SHP77 treated with DMSO at 0.1 percent for 48 hours (cell line): Measurements from ENCODE around the gene LRRC74B.
"Not testable (repeated sequence)": the region's sequence is repeated elsewhere in the genome, so short reads cannot be mapped to it uniquely, and the experiment has no call there.

ENCODE experiments used
- DNase-seq: peaks from one replicate; lab custom pipeline; 2025; lab: John Stamatoyannopoulos, UW

Gene LRRC74B

DNA sequence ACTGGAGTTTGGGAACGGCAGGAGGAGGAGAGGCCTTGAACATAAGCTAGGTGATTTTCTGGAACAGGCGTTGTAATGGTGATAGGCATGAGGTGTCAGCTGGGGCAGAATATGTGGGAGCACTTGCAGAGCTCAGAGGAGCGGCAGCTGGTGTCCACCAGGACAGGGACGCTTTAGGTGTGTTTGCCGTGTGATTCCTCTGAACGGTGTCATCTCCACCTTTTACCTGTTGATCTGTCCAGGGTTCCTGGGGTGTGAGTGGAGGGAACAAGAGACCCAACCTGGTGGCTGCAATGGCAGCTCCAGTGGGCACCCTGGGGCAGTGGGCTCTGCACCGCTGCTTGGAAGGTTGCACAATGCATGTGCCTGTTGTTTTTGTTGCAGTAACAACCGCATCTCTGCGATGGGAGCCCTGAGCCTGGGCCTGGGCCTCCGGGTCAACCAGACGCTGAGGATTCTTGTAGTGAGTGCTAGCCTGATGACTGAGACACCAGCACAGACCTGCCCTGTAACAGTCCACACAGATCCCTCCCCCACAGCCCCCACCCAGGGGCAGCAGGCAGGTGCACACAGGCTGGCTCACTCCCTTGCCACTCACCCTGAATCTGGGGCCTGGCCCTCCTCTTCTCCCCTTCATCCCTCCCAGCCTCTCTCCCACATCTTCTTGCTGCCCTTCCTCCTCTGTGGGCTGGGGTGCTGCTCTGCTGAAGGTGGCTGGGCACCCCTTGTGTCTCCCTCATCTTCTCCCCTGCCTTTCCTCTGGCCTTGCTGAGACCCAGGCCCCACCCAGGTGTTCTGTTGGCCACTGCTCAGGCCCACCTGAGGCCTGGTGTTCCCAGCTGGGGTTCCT lies 9.2 kb downstream of the LRRC74B start:
- DNase-seq, result no peak

DNA sequence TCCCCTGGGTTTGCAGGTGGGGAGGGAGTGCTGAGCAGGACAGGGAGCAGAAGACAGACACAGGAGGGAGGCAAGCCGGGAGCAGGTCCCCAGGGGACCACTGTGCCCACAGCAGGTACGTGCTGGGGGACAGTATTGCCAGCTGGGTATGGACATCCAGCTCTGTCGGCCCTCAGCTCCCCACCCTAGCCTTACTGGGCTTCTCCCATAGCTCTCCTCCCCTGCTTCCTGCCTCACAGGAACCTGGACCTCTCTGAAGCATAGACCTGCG lies 9.8 kb downstream of the LRRC74B start:
- no peak for DNase-seq

DNA sequence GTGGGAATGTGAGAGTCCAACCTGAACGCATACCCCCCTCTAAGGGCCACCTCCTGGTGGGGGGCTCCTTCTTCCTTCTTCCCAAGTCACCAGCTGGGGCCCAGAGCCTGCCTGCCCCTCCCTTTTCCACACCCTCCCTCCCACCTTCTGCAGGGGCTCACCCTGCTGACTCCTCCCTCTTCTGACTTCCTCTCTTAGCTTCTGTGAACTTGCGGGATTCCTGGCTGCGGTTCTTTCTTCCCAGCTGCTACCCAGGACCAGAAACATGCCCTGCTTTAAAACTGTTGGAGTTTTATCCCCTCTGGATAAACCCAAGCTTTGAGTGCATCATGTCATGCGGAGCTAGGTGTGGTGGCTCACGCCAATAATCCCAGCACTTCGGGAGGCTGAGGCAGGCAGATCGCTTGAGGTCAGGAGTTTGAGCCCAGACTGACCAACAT lies 10.2 kb downstream of the LRRC74B start:
- no peak for DNase-seq

DNA sequence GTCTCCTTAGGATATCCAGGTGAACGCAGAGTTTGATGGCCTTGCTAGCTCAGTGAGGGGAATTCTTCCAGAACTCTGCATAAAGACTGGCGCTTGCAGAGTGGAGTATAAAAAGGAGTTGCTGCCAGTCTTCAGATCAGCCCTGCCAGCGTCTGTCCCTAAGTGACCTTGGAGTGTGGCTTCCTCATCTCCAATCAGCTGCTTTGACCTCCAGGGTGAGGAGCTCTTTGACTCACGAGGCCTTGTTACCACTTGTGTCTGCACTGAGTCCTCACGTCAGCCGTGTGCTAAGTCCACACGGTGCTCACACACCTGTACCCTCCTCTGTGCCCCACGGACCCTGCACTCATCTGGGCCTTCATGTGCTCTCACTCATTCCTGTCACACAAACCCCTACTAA lies 14.6 kb downstream of the LRRC74B start:
- DNase-seq, result not testable (repeated sequence)

DNA sequence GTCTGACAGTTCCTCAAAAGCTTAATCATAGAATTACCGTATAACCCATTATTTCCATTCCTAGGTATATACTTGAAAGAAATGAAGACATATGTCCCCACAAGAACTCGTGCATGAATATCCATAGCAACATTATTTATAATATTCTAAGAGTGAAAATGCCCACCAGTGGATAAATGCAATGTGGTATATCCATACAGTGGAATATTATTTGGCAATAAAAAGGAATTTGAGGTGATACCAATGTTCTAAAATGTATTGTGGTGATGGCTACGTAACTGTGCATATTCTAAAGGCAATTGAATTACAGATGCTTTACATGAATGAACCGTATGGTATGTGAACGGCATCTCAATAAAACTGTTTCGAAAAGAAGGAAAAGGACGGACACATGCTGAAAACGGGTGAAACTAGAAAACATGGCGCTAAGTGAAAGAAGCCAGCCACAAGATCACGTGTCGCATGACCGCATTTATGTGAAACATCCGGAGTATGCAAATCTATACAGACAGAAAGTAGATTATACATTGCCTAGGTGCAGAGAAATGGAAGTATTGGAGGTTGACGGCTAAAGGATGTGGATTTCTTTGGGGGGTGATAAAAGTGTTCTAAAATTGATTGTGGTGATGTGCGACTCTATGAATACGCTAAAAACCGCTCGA lies 16.0 kb downstream of the LRRC74B start:
- not testable (repeated sequence) for DNase-seq

DNA sequence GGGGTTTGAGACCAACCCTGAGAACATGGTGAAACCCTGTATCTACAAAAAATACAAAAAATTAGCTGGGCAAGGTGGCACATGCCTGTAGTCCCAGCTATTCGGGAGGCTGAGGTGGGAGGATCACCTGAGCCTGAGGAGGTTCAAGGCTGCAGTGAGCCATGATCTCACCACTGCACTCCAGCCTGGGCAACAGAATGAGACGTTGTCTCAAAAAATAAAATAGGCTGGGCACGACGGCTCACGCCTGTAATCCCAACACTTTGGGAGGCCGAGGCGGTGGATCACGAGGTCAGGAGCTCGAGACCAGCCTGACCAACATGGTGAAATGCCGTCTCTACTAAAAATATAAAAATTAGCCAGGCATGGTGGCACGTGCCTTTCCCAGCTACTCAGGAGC lies 18.7 kb downstream of the LRRC74B start:
- DNase-seq, result not testable (repeated sequence)

DNA sequence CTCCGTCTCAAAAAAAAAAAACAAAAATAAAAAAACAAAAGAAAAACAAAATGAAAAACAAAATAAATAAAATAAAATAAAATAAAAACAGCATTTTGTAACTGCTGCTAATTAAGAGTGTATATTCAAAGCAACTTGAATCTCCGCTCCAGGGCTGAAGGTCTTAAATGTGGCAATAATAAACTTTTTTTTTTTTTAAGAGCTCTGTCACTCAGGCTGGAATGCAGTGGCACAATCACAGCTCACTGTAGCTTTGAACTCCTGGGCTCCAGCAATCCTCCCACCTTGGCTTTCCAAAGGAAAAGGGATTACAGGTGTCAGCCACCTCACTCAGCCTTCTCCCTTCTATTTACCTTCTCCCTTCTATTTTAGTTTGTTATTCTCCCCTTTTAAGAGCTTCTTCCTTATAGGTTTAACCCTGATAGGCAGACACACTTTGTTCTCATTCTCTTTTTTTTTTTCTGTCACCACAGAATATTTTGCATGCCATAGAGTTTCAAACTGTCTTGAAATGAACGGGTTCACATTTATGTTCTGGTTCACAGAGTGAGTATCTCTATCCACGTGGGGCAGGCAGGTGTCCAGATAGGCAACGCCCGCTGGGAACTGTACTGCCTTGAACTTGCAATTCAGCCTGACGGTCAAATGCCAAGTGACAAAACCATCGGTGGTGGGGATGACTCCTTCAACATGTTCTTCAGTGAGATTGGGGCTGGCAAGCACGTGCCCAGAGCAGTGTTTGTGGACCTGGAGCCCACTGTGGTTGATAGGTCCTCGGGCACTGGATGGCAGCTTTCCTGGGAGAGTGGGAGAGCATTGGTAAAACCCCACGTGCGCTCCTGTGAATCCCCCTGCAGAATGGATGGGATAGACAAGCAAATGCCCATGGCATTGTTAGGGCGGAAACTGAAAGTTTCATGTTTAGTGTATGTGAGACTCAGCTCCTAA lies 19.4 kb downstream of the LRRC74B start:
- DNase-seq, result no peak

DNA sequence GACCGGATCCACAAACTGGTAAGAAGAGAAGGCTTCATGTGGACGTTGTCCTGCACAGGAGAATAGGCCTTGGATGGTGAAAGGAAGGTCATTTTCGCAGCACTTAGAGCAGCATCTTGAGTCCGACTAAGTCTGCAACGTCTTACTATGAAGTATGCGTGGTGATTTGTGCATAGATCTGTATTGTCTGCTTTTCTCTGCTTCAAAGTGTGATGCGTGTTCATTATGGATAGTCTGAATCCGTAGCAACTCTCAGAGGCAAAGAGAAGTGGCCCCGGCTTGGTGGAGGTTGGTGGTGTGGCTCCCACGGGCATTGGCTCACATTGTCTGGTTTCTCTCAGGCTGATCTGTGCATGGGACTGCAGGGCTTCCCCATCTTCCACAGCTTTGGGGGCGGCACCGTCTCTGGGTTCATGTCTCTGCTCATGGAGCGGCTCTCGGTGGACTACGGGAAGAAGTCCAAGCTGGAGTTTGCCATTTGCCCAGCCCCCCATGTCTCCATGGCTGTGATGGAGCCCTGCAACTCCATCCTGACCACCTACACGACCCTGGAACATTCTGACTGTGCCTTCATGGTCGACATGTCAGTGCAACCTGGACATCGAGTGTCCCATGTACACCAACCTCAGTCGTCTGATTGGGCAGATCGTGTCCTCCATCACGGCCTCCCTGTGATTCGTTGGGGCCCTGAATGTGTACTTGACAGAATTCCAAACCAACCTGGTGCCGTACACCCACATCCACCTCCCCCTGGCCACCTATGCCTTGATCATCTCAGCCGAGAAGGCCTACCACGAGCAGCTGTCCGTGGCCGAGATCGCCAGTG lies 21.5 kb downstream of the LRRC74B start:
- DNase-seq, result no peak

DNA sequence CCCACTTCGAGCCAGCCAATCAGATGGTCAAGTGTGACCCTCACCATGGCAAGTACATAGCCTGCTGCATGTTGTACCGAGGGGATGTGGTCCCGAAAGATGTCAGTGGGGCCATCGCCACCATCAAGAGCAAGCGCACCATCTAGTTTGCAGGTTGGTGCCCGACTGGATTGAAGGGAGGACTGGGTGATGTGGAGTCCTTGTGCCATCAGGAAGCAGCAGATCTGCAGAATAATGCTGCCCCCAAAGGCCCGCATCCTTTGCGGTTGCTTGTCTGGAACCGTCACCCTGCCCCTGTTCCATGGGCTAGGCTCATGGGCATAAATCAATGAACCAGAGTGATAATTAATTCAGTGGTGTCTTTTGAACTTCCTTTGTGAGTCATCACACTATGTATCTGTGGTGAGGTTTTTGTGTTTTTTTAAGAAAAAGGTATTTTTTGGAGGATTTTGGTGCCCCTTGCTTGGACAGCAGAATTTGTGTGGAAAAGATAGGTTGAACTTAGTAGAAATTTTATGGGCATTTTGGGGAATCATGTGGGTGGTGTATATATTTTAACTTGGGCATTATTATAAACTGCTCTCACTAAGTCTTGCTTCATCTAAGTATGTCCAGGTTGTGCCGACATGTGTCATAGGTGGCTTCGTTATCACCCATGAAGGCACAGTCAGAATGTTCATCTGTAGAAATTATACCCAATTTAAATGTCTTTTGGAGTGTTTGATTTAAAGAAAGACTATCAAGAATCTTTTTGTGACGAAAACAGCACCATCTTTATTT lies 22.3 kb downstream of the LRRC74B start:
- no peak for DNase-seq

DNA sequence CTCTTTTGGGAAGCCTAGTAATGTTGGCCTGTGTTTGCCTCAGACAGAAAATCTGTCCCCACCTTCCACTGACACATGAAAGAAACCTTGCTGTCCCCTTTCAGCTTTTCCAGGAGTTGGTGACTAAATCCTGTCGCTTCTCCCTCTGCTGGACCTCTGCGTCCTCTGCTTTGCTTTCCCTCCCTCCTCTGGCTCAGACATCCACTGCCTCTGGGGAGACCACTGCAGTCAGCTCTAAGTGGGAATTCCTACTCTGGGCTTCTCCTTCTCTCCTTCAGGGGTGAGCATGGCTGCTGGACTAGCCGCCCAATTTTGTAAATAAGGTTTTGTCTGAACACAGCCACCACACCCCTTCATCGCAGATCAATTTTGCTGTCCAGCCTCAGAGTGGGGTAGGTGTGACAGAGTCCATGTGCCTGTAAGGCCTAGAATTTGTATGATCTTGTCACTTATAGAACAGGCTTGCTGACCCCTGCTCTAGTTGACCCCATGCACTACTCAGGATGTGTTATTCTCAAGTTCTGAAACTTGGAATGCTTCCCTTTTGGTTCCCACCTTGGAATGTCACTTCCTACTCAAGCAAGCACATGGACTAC lies 23.0 kb downstream of the LRRC74B start:
- no peak for DNase-seq

DNA sequence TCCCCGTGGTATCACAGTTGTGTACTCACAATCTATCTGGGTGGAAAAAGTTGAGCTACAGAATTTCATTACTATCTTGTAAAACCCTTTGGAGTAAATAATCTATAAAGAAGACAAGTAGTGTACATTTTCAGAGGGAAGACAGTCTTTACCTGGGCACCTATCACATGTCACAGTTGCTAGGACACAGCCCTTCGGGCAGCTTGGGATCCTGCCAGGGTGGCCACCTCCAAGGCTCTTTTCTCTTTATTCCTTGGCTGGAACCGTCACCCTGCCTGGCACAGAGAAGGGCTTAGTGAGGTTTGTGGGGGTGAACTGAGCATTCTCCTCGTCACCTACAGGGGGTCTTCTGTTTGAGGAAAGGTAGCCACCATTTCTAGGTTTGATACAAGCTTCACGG lies 23.6 kb downstream of the LRRC74B start:
- DNase-seq, result no peak

DNA sequence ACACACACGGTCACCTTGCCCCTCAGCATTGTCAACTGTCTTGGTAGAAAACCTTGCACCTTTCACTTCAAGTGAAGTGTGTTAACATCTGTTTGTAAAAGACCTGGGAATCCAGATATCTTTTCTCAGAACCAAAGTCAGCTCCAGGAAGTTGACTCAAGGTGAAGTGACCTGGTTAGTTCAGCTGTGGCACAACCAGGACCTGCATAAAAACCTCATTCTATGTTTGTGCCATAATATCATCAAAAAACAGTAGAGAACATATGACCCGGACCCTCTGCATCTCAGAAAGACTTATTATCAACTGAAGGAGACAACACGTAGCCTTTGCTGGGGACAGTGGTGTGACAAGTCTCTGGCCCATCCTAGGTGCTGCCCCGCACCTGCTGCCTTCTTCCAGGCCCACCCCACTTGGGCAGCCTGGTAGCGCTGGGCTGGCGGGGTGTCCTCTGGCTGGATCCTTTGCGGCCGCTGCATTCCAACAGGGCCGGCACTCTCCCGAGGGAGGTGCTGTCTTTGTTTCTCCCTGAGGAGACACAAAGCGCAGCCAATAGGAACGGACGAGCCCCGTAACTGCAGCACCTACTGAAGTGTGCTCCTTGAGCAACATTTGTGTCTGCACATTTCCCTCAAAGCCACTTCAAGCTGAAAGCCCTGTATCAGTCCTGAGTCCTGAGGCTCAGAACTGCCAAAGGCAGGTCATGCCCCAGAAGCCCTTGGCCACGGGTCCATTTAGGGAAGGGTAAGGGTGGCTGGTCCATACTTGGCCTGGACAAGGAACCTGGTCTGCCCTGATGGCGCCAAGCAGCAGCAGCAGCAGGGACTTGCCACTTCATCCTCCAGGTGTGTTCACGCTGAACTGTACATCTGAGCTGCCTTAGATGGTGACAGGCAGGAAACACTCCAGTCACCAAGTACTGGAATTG lies 25.2 kb downstream of the LRRC74B start:
- DNase-seq, result no peak

DNA sequence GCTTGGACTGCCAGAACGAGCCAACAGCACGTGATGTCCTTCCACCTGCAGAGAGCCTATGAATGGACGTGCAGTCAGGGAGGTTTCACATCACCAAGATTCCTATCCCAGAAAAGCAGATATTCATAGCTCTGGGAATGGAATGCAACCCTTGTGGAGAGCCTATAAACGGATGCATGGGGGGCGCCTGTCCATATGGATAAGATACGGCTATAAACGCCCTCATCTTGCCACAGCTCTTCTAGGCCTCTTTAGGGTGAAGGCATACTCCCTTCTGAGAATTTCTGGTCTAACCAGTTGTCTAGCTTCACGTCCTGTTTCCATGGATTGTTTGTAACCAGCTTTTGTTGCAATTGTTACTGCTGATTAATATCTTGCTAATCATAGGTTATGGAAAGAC lies 26.1 kb downstream of the LRRC74B start:
- DNase-seq, result not testable (repeated sequence)

DNA sequence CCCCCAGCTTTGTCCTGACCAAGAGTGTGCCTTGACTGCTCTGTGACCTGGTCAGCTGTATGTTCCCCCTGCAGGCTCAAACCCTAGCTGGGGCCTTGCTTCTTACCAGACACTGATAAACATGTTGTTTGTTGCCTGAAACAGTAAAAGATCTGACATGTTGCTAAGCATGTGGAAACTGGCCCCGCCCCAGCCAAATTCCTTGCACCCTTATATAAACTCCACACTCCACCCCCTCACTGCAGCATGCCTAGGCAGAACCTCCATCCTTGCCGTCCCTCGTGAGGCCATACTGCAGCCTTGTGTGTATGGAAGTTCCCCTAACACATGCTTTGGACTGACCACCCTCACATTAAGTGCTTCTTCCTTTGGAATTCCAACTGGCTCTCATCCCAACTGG lies 27.3 kb downstream of the LRRC74B start:
- DNase-seq, result no peak

DNA sequence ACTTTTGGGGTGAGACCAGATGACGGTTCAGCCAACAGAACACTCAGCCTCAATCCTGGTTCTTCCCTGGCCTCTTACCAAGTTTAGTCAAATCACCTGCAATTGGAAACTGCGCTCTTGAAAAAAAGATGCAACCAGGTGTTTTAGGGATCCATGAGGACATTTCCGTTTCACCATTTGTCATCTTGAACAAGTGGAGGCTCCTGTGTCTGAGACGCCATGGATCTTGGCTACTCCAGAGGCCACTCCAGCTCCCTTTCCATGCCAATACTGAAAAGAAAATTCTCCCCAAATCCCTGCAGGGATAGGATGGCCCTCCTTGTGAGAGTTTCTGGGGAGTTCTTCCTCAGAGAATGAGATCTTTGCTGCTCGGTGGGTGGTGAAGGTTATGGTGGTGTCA lies 27.7 kb downstream of the LRRC74B start:
- DNase-seq, result no peak

DNA sequence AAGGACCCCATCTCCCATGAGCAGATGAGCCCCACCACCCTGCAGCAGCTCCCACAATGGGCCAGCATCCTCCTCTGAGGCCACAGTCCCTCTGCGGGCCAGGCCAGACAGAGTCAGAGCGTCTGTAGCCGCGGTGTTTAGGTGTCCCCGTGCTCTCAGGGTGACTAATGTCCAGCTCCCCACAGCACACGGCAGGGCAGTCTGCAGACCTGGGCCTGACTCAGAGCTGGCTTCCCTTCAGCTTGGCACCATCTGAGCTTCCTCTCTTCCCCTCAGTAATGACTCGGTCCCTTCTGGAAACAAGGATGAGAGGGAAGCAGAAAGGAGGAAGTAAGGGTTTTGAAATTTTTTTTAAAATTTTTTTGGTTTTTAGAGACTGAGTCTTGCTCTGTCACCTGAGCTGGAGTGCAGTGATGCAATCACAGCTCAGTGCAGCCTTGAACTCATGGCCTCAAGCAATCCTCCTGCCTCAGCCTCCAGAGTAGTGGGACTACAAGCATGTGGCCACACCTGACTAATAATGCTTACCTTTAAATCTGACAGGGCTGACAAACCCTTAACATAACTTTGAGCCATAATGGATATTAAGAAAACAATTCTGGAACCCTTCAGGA lies 28.5 kb downstream of the LRRC74B start:
- DNase-seq, result no peak

DNA sequence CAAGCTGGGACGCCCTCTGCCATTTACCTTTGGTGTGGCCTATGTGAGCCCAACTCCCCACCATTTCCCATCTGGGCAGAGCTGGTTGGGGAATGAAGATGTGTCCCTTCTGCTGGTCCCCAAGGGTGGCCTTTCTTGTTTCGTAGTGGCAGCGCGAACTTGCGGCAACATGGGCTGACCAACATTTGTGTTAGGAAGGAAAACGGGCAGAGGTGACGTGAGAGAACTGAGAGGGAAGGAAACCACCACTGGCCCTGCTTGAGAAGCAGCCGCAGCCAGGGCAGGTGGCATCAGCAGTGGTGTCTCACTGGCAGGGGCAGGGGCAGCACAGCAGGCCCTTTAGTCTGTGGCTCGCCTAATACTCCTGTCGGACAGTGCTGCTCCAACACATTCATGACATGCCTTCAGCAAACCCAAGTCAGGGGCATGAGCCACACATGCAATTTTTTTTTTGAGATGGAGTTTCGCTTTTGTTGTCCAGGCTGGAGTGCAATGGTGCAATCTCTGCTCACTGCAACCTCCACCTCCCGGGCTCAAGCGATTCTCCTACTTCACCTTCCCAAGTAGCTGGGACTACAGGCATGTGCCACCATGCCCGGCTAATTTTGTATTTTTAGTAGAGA lies 29.9 kb downstream of the LRRC74B start:
- DNase-seq, result no peak

DNA sequence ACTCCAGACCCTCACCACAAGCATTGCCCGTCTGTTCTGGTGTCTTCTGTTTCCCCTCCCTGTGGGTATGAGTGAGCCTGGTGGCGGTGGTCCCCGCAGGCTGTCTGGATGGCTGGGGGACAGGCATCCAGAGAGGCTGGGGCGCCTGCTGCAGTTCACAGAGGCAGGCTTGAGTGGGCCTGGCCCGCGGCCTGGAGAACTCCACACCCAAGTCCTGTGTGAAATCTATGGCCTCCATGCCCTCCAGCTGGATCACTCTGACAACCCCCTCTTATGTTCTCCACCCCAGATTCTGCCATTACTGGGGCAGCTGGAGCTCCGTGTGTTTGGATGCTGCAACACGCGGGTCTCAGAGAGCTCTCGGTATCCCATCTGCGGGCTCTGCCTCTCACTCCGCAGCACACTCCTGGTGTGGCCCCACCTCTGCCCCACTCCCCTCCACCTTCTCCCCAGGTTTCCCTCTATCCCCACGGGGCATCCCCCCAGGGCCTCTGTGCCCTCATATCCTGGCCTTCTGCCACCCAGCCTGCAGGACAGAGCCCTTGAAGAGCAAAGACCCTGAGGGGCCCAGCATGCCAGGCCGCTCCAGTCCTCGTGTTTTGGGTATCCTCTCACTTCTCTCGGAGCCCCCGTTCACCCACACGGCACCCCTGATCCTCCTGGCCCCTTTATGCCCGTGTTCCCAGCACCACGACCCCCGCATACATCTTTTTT lies 31.3 kb downstream of the LRRC74B start:
- DNase-seq, result no peak
